Measurements from ENCODE around the gene USP24.

DNA sequence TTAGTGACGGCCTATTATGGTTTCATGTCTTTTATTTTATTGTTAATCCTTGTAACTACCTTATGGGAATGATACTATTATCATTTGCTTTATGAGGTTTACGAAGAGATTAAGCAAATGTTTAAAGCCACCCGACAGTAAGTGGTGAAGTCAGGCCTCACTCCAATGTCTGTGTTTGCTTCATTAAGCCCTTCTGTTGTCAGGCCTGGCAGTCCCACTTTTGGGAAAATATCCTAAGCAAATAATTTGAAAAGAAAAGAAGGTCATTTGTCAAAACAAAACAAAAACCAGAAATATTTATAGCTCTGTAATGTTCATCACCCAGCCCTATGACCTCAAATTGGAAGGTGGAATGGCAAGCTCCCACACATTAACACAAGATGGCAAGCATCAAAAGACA is 40.7 kb upstream of the USP24 start:
- no peak for TF ChIP-seq POLR2A (IDR thresholded peaks at IDR 0.05)
- TF ChIP-seq, protein P1, sequence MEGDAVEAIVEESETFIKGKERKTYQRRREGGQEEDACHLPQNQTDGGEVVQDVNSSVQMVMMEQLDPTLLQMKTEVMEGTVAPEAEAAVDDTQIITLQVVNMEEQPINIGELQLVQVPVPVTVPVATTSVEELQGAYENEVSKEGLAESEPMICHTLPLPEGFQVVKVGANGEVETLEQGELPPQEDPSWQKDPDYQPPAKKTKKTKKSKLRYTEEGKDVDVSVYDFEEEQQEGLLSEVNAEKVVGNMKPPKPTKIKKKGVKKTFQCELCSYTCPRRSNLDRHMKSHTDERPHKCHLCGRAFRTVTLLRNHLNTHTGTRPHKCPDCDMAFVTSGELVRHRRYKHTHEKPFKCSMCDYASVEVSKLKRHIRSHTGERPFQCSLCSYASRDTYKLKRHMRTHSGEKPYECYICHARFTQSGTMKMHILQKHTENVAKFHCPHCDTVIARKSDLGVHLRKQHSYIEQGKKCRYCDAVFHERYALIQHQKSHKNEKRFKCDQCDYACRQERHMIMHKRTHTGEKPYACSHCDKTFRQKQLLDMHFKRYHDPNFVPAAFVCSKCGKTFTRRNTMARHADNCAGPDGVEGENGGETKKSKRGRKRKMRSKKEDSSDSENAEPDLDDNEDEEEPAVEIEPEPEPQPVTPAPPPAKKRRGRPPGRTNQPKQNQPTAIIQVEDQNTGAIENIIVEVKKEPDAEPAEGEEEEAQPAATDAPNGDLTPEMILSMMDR (IDR thresholded peaks at IDR 0.05), result no peak

All from esophagus squamous epithelium (tissue), 4 donors.